HepG2 (cell line): ENCODE measurements around the gene ESRRB. TPM values are rescaled to one million over a fixed set of nuclear protein-coding genes. Genes with fewer than 3 reads are reported as not detected.

Experiments used
- ATAC-seq: fragments of 200-7000 bp; cut with Tn5 transposase; 3 replicates; pipeline ENCODE4 v1.9.1; 2020; ENCODE audit warnings: mild to moderate bottlenecking, moderate library complexity
- BruUV-seq: library from RNA; stranded (reverse); fragments of 400-500 nt; replicated peaks from 2 replicates; lab custom pipeline; 2021; lab: Mats Ljungman, UMichigan
- CTCF ChIA-PET: fragments of 300-600 bp; formaldehyde crosslinking; extraction: SDS; loops from one replicate; lab custom pipeline; 2021; ENCODE audit warnings: low total read pairs, inconsistent platforms, low intra/inter-chr PET ratio; lab: Yijun Ruan, JAX
- POLR2A ChIA-PET: fragments of 350-600 bp; sonication (Branson Sonifier 250); formaldehyde crosslinking; loops from one replicate; lab custom pipeline; 2020; ENCODE audit warnings: antibody characterized with exemption, inconsistent platforms; lab: Yijun Ruan, JAX
- DNase-seq: peaks from one replicate; pipeline ENCODE4 v3.0.0-alpha.2; 2015; ENCODE audit warnings: low spot score
- FAIRE-seq: peaks from 3 replicates; lab custom pipeline; 2011; peaks lifted over from hg19 to GRCh38; lab: Jason Lieb, UNC
- H2AFZ ChIP-seq: one replicate; pipeline ENCODE4 v1.6.1; 2011; ENCODE audit warnings: low read length, inconsistent platforms
- H3K27ac ChIP-seq: fragments of 300-600 bp; 3 replicates; pipeline ENCODE4 v1.8.0; 2011; ENCODE audit warnings: mixed run types, mild to moderate bottlenecking, mixed read lengths, low read length, inconsistent platforms; ENCODE audit not compliant: insufficient read depth; ENCODE audit errors: extremely low read length
- H3K27me3 ChIP-seq, 2 experiments: fragments of 200-600 bp in 1 of 2; 2 replicates in 1 of 2; 3 replicates in 1 of 2; pipeline versions ENCODE4 v1.6.0 to v1.8.0; 2011; ENCODE audit warnings: low read length in 2 of 2, mild to moderate bottlenecking in 2 of 2, moderate library complexity in 2 of 2, inconsistent platforms in 1 of 2; ENCODE audit not compliant: insufficient read depth in 2 of 2, control insufficient read depth in 1 of 2
- H3K36me3 ChIP-seq, 2 experiments: fragments of 200-600 bp in 1 of 2; replicated peaks in 1 of 2; 2 replicates in 1 of 2; 3 replicates in 1 of 2; pipeline versions ENCODE4 v1.5.1 to v1.8.0; 2011; ENCODE audit warnings: low read length in 2 of 2, inconsistent platforms in 1 of 2; ENCODE audit not compliant: insufficient read depth in 2 of 2, control insufficient read depth in 1 of 2
- H3K4me1 ChIP-seq: 2 replicates; pipeline ENCODE4 v1.5.1; 2012; ENCODE audit warnings: low read length, inconsistent platforms; ENCODE audit not compliant: insufficient read depth
- H3K4me2 ChIP-seq: 2 replicates; pipeline ENCODE4 v1.6.0; 2011; ENCODE audit warnings: low read depth, low read length, inconsistent platforms
- H3K4me3 ChIP-seq, 3 experiments: fragments of 200-600 bp in 1 of 3; sonication (generic), shearing (Covaris generic) in 1 of 3; replicated peaks in 1 of 3; 2 replicates each; pipeline ENCODE4 v1.5.1; 2011 to 2016; ENCODE audit warnings: low read length in 3 of 3, inconsistent platforms in 2 of 3, low read depth in 2 of 3, mild to moderate bottlenecking in 2 of 3, control low read depth in 1 of 3, mixed read lengths in 1 of 3; ENCODE audit not compliant: insufficient read depth in 1 of 3
- H3K79me2 ChIP-seq: one replicate; pipeline ENCODE4 v1.6.1; 2011; ENCODE audit warnings: low read length, inconsistent platforms; ENCODE audit not compliant: insufficient read depth
- H3K9ac ChIP-seq: 2 replicates; pipeline ENCODE4 v1.6.0; 2011; ENCODE audit warnings: mild to moderate bottlenecking, low read depth, low read length, inconsistent platforms; ENCODE audit not compliant: insufficient read depth
- H3K9me3 ChIP-seq: 2 replicates; pipeline ENCODE4 v1.5.1; 2012; ENCODE audit warnings: mild to moderate bottlenecking, low read length
- H4K20me1 ChIP-seq: 2 replicates; pipeline ENCODE4 v1.6.0; 2011; ENCODE audit warnings: inconsistent platforms, mild to moderate bottlenecking, low read length, moderate library complexity; ENCODE audit not compliant: insufficient read depth
- ELF3 ChIP-seq: IDR thresholded peaks from 2 replicates; pipeline ENCODE4 v1.6.1; 2016; ENCODE audit warnings: missing genetic modification reagents, missing compliant biosample characterization
- FOSL2 ChIP-seq: sonication (generic); formaldehyde crosslinking; IDR thresholded peaks from 2 replicates; pipeline ENCODE4 v1.4.0; 2020; ENCODE audit warnings: missing genetic modification reagents
- HDAC1 ChIP-seq: sonication (generic); formaldehyde crosslinking; IDR thresholded peaks from 2 replicates; pipeline ENCODE4 v1.5.1; 2020; ENCODE audit warnings: mild to moderate bottlenecking, missing genetic modification reagents
- MBNL3 ChIP-seq: fragments of 250-450 bp; sonication (Bioruptor Pico); conservative IDR thresholded peaks from 2 replicates; pipeline ENCODE4 v1.8.0; 2022; ENCODE audit warnings: mild to moderate bottlenecking, inconsistent platforms
- MED1 ChIP-seq: sonication (generic); formaldehyde crosslinking; IDR thresholded peaks from 2 replicates; pipeline ENCODE4 v1.4.0; 2020; ENCODE audit warnings: missing genetic modification reagents
- POLR2AphosphoS5 ChIP-seq: IDR thresholded peaks from 2 replicates; pipeline ENCODE4 v1.6.1; 2012; ENCODE audit warnings: low read depth, low read length
- ZKSCAN1 ChIP-seq: fragments of 150-350 bp; IDR thresholded peaks from 2 replicates; pipeline ENCODE4 v1.6.1; 2014; ENCODE audit warnings: low read length
- ZNF530 ChIP-seq: sonication (generic); formaldehyde crosslinking; IDR thresholded peaks from 2 replicates; pipeline ENCODE4 v1.5.0; 2020; ENCODE audit warnings: low read depth, mild to moderate bottlenecking, missing genetic modification reagents
- ZNF577 ChIP-seq: sonication (generic); formaldehyde crosslinking; IDR thresholded peaks from 2 replicates; pipeline ENCODE4 v1.4.0; 2020; ENCODE audit warnings: mild to moderate bottlenecking, low read depth, missing genetic modification reagents, borderline replicate concordance
- ZNF629 ChIP-seq: sonication (generic); formaldehyde crosslinking; conservative IDR thresholded peaks from 2 replicates; pipeline ENCODE4 v1.5.0; 2020; ENCODE audit warnings: missing genetic modification reagents
- WGBS: methylation state at CpG from one replicate; pipeline ENCODE4 v1.1.6; 2017; ENCODE audit warnings: low lambda C conversion rate; 5-methylcytosine and 5-hydroxymethylcytosine counted together
- in situ Hi-C: cut with HindIII; loops from 2 replicates; pipeline ENCODE4 v1.10.0; 2017; ENCODE audit warnings: low pct_unique_long_range_greater_than_20kb; ENCODE audit not compliant: extremely low pct_ligation_motif_present
- intact Hi-C: fragments of 100-400 bp; cut with micrococcal nuclease; formaldehyde crosslinking; loops from one replicate; pipeline ENCODE4 v1.10.0; 2022; ENCODE audit not compliant: unreplicated experiment
- polyA plus RNA-seq, 8 experiments: library from polyadenylated mRNA; depleted of rRNA in 3 of 8; stranded (reverse) in 7 of 8; unstranded in 1 of 8; fragments of >200 nt; fragmentation: Illumina TruSeq in 4 of 8; extraction: Trizol in 4 of 8; gene quantifications; 2 replicates each; pipeline versions ENCODE4 v1.2.1 to v1.2.3, GENCODE V29; 2011 to 2016; ENCODE audit warnings: low read depth in 4 of 8, missing spikeins in 1 of 8, mixed read lengths in 1 of 8; ENCODE audit not compliant: insufficient read depth in 1 of 8
- total RNA-seq, 5 experiments: library from RNA; depleted of rRNA; stranded (reverse); fragments of >200 nt; fragmentation: Illumina TruSeq; extraction: Trizol; gene quantifications; 2 replicates each; pipeline ENCODE4 v1.2.3, GENCODE V29; 2016; ENCODE audit warnings: low read depth in 1 of 5
- TF ChIP-seq, protein P1 (sequence below): sonication (generic); formaldehyde crosslinking; IDR thresholded peaks from 2 replicates; pipeline ENCODE4 v1.4.0; 2020; ENCODE audit warnings: missing genetic modification reagents, borderline replicate concordance
- TF ChIP-seq, protein P2 (sequence below): sonication (generic); formaldehyde crosslinking; IDR thresholded peaks from 2 replicates; pipeline ENCODE4 v1.5.0; 2020; ENCODE audit warnings: missing genetic modification reagents

ESRRB gene
- total and polyA plus RNA-seq, 2 of the 13 experiments (the other 11 are each of a cell fraction or from before 2014, with no cell fraction given) = 0.04 to 0.33 TPM

DNA sequence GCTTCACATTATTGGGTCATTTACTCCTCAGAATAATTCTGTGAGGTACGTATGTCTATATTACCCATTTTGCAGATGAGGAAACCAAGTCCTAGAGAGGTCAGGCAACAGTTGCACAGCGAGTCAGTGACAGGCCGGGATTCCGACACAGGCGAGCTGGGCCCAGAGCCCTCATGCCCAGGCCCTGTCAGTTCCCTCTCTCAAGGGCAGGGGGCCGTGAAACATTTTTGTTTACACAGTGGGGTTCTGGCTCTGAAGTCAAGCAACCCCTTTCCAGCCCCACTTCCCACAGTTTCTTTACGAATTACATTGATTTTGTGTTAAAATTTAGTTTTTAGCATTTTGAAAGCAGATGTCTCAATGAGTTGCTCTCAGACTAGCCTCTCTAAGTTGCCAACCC, 46.7 kb downstream of the ESRRB start:
- Histone ChIP-seq H3K4me3 (no peak overlapping the region), H3K27ac (no peak overlapping the region), H3K79me2 (no peaks in the 10 kb centered on the region), H3K4me2 (no peak overlapping the region), H2AFZ (no peak overlapping the region), H3K9ac (no peak overlapping the region), H3K4me1 (0 out of 2 replicates have a peak, but pooled peaks cover 11% of the 10 kb centered on the region), H3K9me3 (no peaks in the 10 kb centered on the region), H3K27me3 (no peaks in the 10 kb centered on the region), H3K36me3 (no peaks in the 10 kb centered on the region), H4K20me1 (no peaks in the 10 kb centered on the region)
- BruUV-seq = no TSS peak
- ATAC-seq (no peak), DNase-seq (no peak), FAIRE-seq (no peak)
- intact Hi-C loops = no loop called here
- POLR2A ChIA-PET = no interaction called here
- in situ Hi-C loops = no loop called here
- WGBS = 53% methylated on average over 7 of the region's 7 CpGs
- CTCF ChIA-PET = no interaction called here
- TF ChIP-seq POLR2AphosphoS5 (no peak), ZNF629 (peak; percentile 41; the same call in 1 of the 2 replicates)

DNA sequence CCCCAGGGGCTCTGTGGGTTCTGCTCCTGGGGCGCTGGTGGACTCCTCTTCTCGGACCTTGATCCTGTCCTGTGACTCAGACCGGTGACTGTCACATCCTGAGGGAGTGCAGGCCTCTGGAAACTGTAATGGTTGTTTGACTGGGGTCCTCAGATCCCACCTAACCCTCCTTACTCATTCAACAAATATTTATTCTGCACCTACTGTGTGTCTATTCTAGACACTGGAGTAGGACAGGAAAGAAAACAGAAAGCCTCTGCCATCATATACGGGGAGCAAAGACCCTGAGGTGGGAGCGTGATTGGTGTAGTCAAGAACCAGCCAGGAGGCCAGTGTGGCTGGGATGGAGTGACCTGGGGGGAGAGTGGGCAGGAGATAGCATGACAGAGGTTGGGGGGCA, 47.6 kb downstream of the ESRRB start:
- CTCF ChIA-PET = no interaction called here

More for the DNA sequence above, 47.6 kb downstream of the ESRRB start:
- no peak overlapping the region for H2AFZ ChIP-seq
- DNase-seq (peak; percentile 35), ATAC-seq (peak; percentile 16; the same call in 2 of the 3 replicates), FAIRE-seq (no peak)
- H3K4me2 ChIP-seq = no peak overlapping the region
- H3K9ac ChIP-seq = no peak overlapping the region
- no peaks in the 10 kb centered on the region for H4K20me1 ChIP-seq
- no peaks in the 10 kb centered on the region; a peak in 1 of 5 replicates for H3K27me3 ChIP-seq
- 0 out of 2 replicates have a peak, but pooled peaks cover 11% of the 10 kb centered on the region for H3K4me1 ChIP-seq
- intact Hi-C loops = no loop called here
- H3K27ac ChIP-seq = no peak overlapping the region
- in situ Hi-C loops = no loop called here
- TF ChIP-seq ZNF530 (CRISPR knock-in tag) (no peak), MBNL3 (CRISPR knock-in tag) (no peak), ZNF577 (no peak), MED1 (no peak), ELF3 (CRISPR knock-in tag) (no peak), ZKSCAN1 (peak; percentile 95), FOSL2 (CRISPR knock-in tag) (peak; percentile 58), HDAC1 (no peak)
- TF ChIP-seq, protein P1, sequence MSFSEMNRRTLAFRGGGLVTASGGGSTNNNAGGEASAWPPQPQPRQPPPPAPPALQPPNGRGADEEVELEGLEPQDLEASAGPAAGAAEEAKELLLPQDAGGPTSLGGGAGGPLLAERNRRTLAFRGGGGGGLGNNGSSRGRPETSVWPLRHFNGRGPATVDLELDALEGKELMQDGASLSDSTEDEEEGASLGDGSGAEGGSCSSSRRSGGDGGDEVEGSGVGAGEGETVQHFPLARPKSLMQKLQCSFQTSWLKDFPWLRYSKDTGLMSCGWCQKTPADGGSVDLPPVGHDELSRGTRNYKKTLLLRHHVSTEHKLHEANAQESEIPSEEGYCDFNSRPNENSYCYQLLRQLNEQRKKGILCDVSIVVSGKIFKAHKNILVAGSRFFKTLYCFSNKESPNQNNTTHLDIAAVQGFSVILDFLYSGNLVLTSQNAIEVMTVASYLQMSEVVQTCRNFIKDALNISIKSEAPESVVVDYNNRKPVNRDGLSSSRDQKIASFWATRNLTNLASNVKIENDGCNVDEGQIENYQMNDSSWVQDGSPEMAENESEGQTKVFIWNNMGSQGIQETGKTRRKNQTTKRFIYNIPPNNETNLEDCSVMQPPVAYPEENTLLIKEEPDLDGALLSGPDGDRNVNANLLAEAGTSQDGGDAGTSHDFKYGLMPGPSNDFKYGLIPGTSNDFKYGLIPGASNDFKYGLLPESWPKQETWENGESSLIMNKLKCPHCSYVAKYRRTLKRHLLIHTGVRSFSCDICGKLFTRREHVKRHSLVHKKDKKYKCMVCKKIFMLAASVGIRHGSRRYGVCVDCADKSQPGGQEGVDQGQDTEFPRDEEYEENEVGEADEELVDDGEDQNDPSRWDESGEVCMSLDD (CRISPR knock-in tag) = peak; percentile 61; the same call in 1 of the 2 replicates
- TF ChIP-seq, protein P2, sequence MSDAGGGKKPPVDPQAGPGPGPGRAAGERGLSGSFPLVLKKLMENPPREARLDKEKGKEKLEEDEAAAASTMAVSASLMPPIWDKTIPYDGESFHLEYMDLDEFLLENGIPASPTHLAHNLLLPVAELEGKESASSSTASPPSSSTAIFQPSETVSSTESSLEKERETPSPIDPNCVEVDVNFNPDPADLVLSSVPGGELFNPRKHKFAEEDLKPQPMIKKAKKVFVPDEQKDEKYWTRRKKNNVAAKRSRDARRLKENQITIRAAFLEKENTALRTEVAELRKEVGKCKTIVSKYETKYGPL (CRISPR knock-in tag) = no peak
- no TSS peak for BruUV-seq
- H3K36me3 ChIP-seq = no peaks in the 10 kb centered on the region
- H3K79me2 ChIP-seq = no peaks in the 10 kb centered on the region
- WGBS = 19% methylated on average over 4 of the region's 5 CpGs
- no peak overlapping the region for H3K4me3 ChIP-seq
- H3K9me3 ChIP-seq = no peaks in the 10 kb centered on the region
- POLR2A ChIA-PET = no interaction called here
